SU-DHL-6 (cell line): ENCODE measurements around the gene HIP1R.
A peak's percentile ranks its signal among the peaks of the same experiment; 100 is the strongest.

Experiments
- H2AFZ ChIP-seq: fragments of 200-600 bp; sonication (generic); 2 replicates; pipeline ENCODE4 v1.6.1; 2014; ENCODE audit warnings: low read depth, mild to moderate bottlenecking, moderate library complexity, mixed read lengths, antibody characterized with exemption, low read length; ENCODE audit not compliant: severe bottlenecking
- H3F3A ChIP-seq: fragments of 200-600 bp; shearing (Covaris generic); 2 replicates; pipeline ENCODE4 v1.6.0; 2016; ENCODE audit warnings: antibody characterized with exemption, mild to moderate bottlenecking; ENCODE audit not compliant: insufficient read depth
- H3K27ac ChIP-seq: fragments of 200-600 bp; sonication (generic); 2 replicates; pipeline ENCODE4 v1.5.1; 2016; ENCODE audit warnings: low read depth, mild to moderate bottlenecking, low read length, moderate library complexity, mixed read lengths
- H3K27me3 ChIP-seq: fragments of 200-600 bp; sonication (generic), shearing (Covaris generic); 2 replicates; pipeline ENCODE4 v1.6.0; 2014; ENCODE audit warnings: mild to moderate bottlenecking, low read length
- H3K36me3 ChIP-seq: fragments of 200-600 bp; sonication (generic); 2 replicates; pipeline ENCODE4 v1.6.1; 2014; ENCODE audit warnings: mild to moderate bottlenecking, low read length, mixed read lengths
- H3K4me2 ChIP-seq: fragments of 300-600, 200-600 bp; shearing (Covaris generic), sonication (generic); 2 replicates; pipeline ENCODE4 v1.6.0; 2014; ENCODE audit warnings: low read length, low read depth, mild to moderate bottlenecking; ENCODE audit not compliant: poor library complexity, severe bottlenecking
- H3K4me3 ChIP-seq: fragments of 200-600 bp; sonication (generic); 2 replicates; pipeline ENCODE4 v1.5.1; 2014; ENCODE audit warnings: antibody characterized with exemption, low read length, mild to moderate bottlenecking, mixed read lengths; ENCODE audit not compliant: insufficient read depth, poor library complexity, severe bottlenecking
- H3K79me2 ChIP-seq: fragments of 200-600 bp; sonication (generic); 2 replicates; pipeline ENCODE4 v1.6.1; 2014; ENCODE audit warnings: mild to moderate bottlenecking, low read length, moderate library complexity; ENCODE audit not compliant: insufficient read depth
- H3K9ac ChIP-seq: fragments of 200-600 bp; sonication (generic); 2 replicates; pipeline ENCODE4 v1.7.0; 2014; ENCODE audit warnings: mild to moderate bottlenecking, low read length
- H3K9me2 ChIP-seq: fragments of 200-600 bp; sonication (generic); replicated peaks from 2 replicates; pipeline ENCODE4 v1.6.1; 2014; ENCODE audit warnings: low read length; ENCODE audit not compliant: insufficient read depth
- H3K9me3 ChIP-seq: fragments of 200-600 bp; sonication (generic); 2 replicates; pipeline ENCODE4 v1.6.1; 2014; ENCODE audit warnings: low read length, mixed read lengths; ENCODE audit not compliant: insufficient read depth
- H4K20me1 ChIP-seq: fragments of 200-600 bp; sonication (generic); 2 replicates; pipeline ENCODE4 v1.6.1; 2014; ENCODE audit warnings: low read depth, mild to moderate bottlenecking, antibody characterized with exemption, low read length, moderate library complexity, mixed read lengths
- CTCF ChIP-seq: fragments of 200-600 bp; sonication (generic); IDR thresholded peaks from one replicate; pipeline ENCODE4 v1.5.1; 2017; ENCODE audit warnings: antibody characterized with exemption, mild to moderate bottlenecking, low read length, moderate library complexity; ENCODE audit not compliant: insufficient read depth, poor library complexity, severe bottlenecking
- EZH2phosphoT487 ChIP-seq: fragments of 200-600 bp; sonication (generic), shearing (Covaris generic); conservative IDR thresholded peaks from 2 replicates; pipeline ENCODE4 v1.6.1; 2018; ENCODE audit warnings: mild to moderate bottlenecking, antibody characterized with exemption, low read length, moderate library complexity, mixed read lengths

HIP1R gene

GRCh38 chr12:122880155-122880667, 45.0 kb downstream of the HIP1R start:
- Histone ChIP-seq H3K27me3 (no peaks in the 10 kb centered on the region), H3K36me3 (no peaks in the 10 kb centered on the region), H3K9ac (no peak overlapping the region), H4K20me1 (no peaks in the 10 kb centered on the region), H3K27ac (no peak overlapping the region), H3K4me2 (no peak overlapping the region), H3K4me3 (no peak overlapping the region), H3F3A (no peaks in the 10 kb centered on the region), H3K79me2 (no peaks in the 10 kb centered on the region), H3K9me3 (no peaks in the 10 kb centered on the region), H3K9me2 (no peaks in the 10 kb centered on the region), H2AFZ (no peak overlapping the region)
- TF ChIP-seq CTCF (no peak), EZH2phosphoT487 (no peak)

GRCh38 chr12:122880668-122881067, 45.4 kb downstream of the HIP1R start:
- no peak overlapping the region for H3K27ac ChIP-seq
- no peak overlapping the region for H3K9ac ChIP-seq
- no peak overlapping the region for H2AFZ ChIP-seq
- no peaks in the 10 kb centered on the region for H4K20me1 ChIP-seq
- no peaks in the 10 kb centered on the region for H3K79me2 ChIP-seq
- no peaks in the 10 kb centered on the region for H3K9me3 ChIP-seq
- no peaks in the 10 kb centered on the region for H3K27me3 ChIP-seq
- H3K9me2 ChIP-seq, result no peaks in the 10 kb centered on the region
- no peaks in the 10 kb centered on the region for H3F3A ChIP-seq
- H3K4me2 ChIP-seq, result no peak overlapping the region
- peak; percentile 30 for TF ChIP-seq CTCF
- no peak for TF ChIP-seq EZH2phosphoT487
- H3K36me3 ChIP-seq, result no peaks in the 10 kb centered on the region
- H3K4me3 ChIP-seq, result no peak overlapping the region

GRCh38 chr12:122882908-122883558, 47.8 kb downstream of the HIP1R start:
- Histone ChIP-seq H3K4me2 (no peak overlapping the region), H4K20me1 (no peaks in the 10 kb centered on the region), H3F3A (no peaks in the 10 kb centered on the region), H3K9me3 (no peaks in the 10 kb centered on the region), H3K9ac (no peak overlapping the region), H2AFZ (no peak overlapping the region), H3K27me3 (no peaks in the 10 kb centered on the region), H3K36me3 (no peaks in the 10 kb centered on the region), H3K4me3 (no peak overlapping the region), H3K9me2 (no peaks in the 10 kb centered on the region), H3K27ac (no peak overlapping the region), H3K79me2 (no peaks in the 10 kb centered on the region)
- TF ChIP-seq EZH2phosphoT487 (no peak), CTCF (no peak)
